IgD-negative memory B cell (primary cell): ENCODE results near the gene MAN1B1. TPM values are rescaled to one million over a fixed set of nuclear protein-coding genes. Genes with fewer than 3 reads are reported as not detected.
A peak's percentile ranks its signal among the peaks of the same experiment; 100 is the strongest.

Source experiments
- H3K27ac Mint-ChIP-seq, 3 donors: one replicate each; pipeline ENCODE4 v1.8.0; 2020 to 2022; ENCODE audit warnings: mild to moderate bottlenecking in 3 of 3, mixed read lengths in 3 of 3, moderate library complexity in 1 of 3
- H3K27me3 Mint-ChIP-seq: one replicate; pipeline ENCODE4 v1.8.0; 2021; ENCODE audit warnings: mixed read lengths
- H3K36me3 Mint-ChIP-seq: one replicate; pipeline ENCODE4 v1.8.0; 2020; ENCODE audit warnings: mild to moderate bottlenecking, mixed read lengths
- H3K4me1 Mint-ChIP-seq, 3 donors: one replicate each; pipeline ENCODE4 v1.8.0; 2020 to 2022; ENCODE audit warnings: mixed read lengths in 3 of 3, mild to moderate bottlenecking in 1 of 3
- H3K4me3 Mint-ChIP-seq, 4 donors: one replicate each; pipeline ENCODE4 v1.8.0; 2020 to 2022; ENCODE audit warnings: mild to moderate bottlenecking in 4 of 4, mixed read lengths in 4 of 4, moderate library complexity in 3 of 4
- H3K9me3 Mint-ChIP-seq, 3 donors: one replicate each; pipeline ENCODE4 v1.8.0; 2020 to 2021; ENCODE audit warnings: mixed read lengths in 3 of 3, mild to moderate bottlenecking in 1 of 3
- polyA plus RNA-seq: library from polyadenylated mRNA; unstranded; fragments of 300-500 nt; fragmentation: Illumina TruSeq; gene quantifications from one replicate; pipeline ENCODE4 v1.2.3, GENCODE V29; 2021

MAN1B1 gene
- polyA plus RNA-seq, 1 donor from 2014 or later: 27.5 TPM

GRCh38 chr9:137106662-137107250 lies 20.0 kb downstream of the MAN1B1 start:
- H3K4me1 Mint-ChIP-seq: no peaks in the 10 kb centered on the region
- H3K27ac Mint-ChIP-seq: no peak overlapping the region
- H3K4me3 Mint-ChIP-seq: no peak overlapping the region
- H3K36me3 Mint-ChIP-seq: no peaks in the 10 kb centered on the region
- H3K9me3 Mint-ChIP-seq: no peaks in the 10 kb centered on the region
- H3K27me3 Mint-ChIP-seq: no peaks in the 10 kb centered on the region

- H3K27me3 Mint-ChIP-seq: no peaks in the 10 kb centered on the region
- no peaks in the 10 kb centered on the region for H3K36me3 Mint-ChIP-seq
- no peaks in the 10 kb centered on the region for H3K9me3 Mint-ChIP-seq
- H3K4me3 Mint-ChIP-seq: no peak overlapping the region
- no peaks in the 10 kb centered on the region for H3K4me1 Mint-ChIP-seq
- H3K27ac Mint-ChIP-seq: no peak overlapping the region
These were observed 20.6 kb downstream of the MAN1B1 start for GRCh38 chr9:137107312-137107921.

- Mint-ChIP-seq H3K27me3 (no peaks in the 10 kb centered on the region), H3K4me3 (no peak overlapping the region), H3K36me3 (no peaks in the 10 kb centered on the region), H3K4me1 (no peaks in the 10 kb centered on the region), H3K27ac (no peak overlapping the region), H3K9me3 (no peaks in the 10 kb centered on the region)
These were observed 21.2 kb downstream of the MAN1B1 start for GRCh38 chr9:137107982-137108381.

DNA sequence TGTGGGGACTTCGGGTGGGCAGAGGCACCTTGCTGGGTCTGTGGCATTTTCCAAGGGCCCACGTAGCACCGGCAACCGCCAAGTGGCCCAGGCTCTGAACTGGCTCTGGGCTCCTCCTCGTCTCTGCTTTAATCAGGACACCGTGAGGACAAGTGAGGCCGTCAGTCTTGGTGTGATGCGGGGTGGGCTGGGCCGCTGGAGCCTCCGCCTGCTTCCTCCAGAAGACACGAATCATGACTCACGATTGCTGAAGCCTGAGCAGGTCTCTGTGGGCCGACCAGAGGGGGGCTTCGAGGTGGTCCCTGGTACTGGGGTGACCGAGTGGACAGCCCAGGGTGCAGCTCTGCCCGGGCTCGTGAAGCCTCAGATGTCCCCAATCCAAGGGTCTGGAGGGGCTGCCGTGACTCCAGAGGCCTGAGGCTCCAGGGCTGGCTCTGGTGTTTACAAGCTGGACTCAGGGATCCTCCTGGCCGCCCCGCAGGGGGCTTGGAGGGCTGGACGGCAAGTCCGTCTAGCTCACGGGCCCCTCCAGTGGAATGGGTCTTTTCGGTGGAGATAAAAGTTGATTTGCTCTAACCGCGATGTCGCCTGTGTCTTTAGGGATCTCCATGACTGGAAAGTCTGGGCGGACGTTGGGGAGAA lies 21.9 kb downstream of the MAN1B1 start:
- peak overlapping the region in 1 of 4 donors; percentile 50 for H3K4me3 Mint-ChIP-seq
- peak overlapping the region in 1 of 3 donors; percentile 28 for H3K27ac Mint-ChIP-seq
- H3K9me3 Mint-ChIP-seq: no peaks in the 10 kb centered on the region
- H3K27me3 Mint-ChIP-seq: no peaks in the 10 kb centered on the region
- H3K4me1 Mint-ChIP-seq: peaks cover 0 to 4% (median 4%) of the 10 kb centered on the region in 3 donors
- no peaks in the 10 kb centered on the region for H3K36me3 Mint-ChIP-seq

GRCh38 chr9:137109250-137110146 lies 22.7 kb downstream of the MAN1B1 start:
- Mint-ChIP-seq H3K27me3 (no peaks in the 10 kb centered on the region), H3K4me3 (peak overlapping the region in 1 of 4 donors; percentile 50), H3K36me3 (no peaks in the 10 kb centered on the region), H3K9me3 (no peaks in the 10 kb centered on the region), H3K4me1 (peaks cover 0 to 4% (median 4%) of the 10 kb centered on the region in 3 donors), H3K27ac (peak overlapping the region in 1 of 3 donors; percentile 28)

GRCh38 chr9:137110147-137110910 lies 23.5 kb downstream of the MAN1B1 start:
- no peaks in the 10 kb centered on the region for H3K27me3 Mint-ChIP-seq
- H3K36me3 Mint-ChIP-seq: no peaks in the 10 kb centered on the region
- H3K27ac Mint-ChIP-seq: no peak overlapping the region
- H3K4me1 Mint-ChIP-seq: peaks cover 0 to 4% (median 4%) of the 10 kb centered on the region in 3 donors
- no peak overlapping the region for H3K4me3 Mint-ChIP-seq
- H3K9me3 Mint-ChIP-seq: no peaks in the 10 kb centered on the region

DNA sequence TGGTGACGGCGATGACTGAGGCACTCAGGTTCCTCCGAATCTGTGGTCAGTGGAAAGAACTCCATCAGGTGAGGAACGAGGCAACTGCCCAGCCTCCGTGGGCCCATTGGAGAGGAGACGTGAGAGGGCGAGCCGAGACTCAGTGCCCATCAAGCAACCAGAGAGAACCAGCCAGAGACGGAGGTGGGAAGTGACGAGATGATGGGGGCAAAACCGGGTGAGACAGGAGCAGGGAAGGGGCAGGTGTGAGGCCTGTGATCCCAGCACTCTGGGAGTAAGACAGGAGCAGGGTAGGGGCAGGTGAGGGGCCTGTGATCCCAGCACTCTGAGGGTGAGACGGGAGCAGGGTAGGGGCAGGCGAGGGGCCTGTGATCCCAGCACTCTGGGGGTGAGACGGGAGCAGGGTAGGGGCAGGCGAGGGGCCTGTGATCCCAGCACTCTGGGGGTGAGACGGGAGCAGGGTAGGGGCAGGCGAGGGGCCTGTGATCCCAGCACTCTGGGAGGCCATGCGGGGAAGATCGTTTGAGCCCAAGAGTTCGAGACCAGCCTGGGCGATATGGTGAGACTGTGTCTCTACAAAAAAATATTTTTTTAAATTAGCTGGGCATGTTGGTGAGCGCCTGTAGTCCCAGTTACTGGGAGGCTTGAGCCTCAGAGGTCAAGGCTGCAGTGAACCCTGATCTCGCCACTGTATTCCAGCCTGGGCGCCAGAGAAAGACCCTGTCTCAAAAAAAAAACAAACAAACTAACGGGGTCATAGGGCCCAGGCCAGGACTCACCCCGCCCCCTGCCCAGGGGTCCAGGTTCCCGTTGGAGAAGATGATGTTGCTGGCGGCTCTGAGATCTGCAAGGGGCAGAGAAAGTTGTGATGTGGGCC lies 24.4 kb downstream of the MAN1B1 start:
- peaks cover 0 to 4% (median 4%) of the 10 kb centered on the region in 3 donors for H3K4me1 Mint-ChIP-seq
- H3K27ac Mint-ChIP-seq: no peak overlapping the region
- no peaks in the 10 kb centered on the region for H3K27me3 Mint-ChIP-seq
- H3K9me3 Mint-ChIP-seq: no peaks in the 10 kb centered on the region
- H3K36me3 Mint-ChIP-seq: no peaks in the 10 kb centered on the region
- H3K4me3 Mint-ChIP-seq: peak overlapping the region in 2 of 4 donors; percentile 8 to 26

- peaks cover 0 to 4% (median 4%) of the 10 kb centered on the region in 3 donors for H3K4me1 Mint-ChIP-seq
- no peaks in the 10 kb centered on the region for H3K9me3 Mint-ChIP-seq
- no peaks in the 10 kb centered on the region for H3K27me3 Mint-ChIP-seq
- H3K4me3 Mint-ChIP-seq: peak overlapping the region in 1 of 4 donors; percentile 26
- H3K36me3 Mint-ChIP-seq: no peaks in the 10 kb centered on the region
- peak overlapping the region in 1 of 3 donors; percentile 73 for H3K27ac Mint-ChIP-seq
These were observed 25.2 kb downstream of the MAN1B1 start for GRCh38 chr9:137111788-137112563.

- no peaks in the 10 kb centered on the region for H3K36me3 Mint-ChIP-seq
- H3K9me3 Mint-ChIP-seq: no peaks in the 10 kb centered on the region
- H3K27ac Mint-ChIP-seq: peak overlapping the region in 1 of 3 donors; percentile 53
- no peaks in the 10 kb centered on the region for H3K27me3 Mint-ChIP-seq
- peak overlapping the region; percentile 68 to 92 (median 82) for H3K4me3 Mint-ChIP-seq
- H3K4me1 Mint-ChIP-seq: peaks cover 0 to 4% (median 4%) of the 10 kb centered on the region in 3 donors
These were observed 26.0 kb downstream of the MAN1B1 start for GRCh38 chr9:137112564-137113384.

DNA sequence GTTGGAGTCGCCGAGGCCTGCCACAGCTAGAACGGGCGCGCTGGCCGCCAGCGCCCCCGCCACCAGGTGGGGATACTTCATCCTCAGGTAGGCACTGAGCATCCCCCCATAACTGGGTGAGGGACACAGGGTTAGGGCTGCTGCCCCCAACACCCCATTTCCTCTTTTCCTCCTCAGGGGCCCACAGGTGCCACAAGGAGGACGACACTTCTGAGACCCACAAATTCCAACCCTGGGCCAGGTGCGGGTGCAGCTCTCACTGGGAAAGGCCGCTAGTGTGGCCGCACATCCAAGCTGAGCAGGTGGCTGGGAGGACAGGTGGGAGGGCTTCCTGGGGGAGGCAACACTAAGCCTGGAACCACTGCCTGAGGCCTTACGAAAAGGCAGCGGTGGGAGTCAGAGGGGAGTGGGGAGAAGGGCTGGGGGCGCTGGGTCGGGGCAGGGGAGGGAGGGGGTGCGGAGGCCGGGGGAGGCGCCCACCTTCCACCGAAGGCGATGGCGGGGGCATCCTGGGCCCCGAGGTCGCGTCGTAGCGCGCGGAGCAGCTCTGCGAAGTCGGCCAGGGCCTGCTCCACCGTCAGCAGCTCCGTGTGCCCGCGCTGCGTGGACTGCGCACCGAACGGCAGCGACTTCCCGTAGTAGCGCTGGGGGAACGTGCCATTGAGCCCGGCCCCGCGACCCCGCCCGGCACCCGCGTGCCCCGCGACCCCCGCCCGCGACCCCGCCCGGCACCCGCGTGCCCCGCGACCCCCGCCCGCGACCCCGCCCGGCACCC lies 26.8 kb downstream of the MAN1B1 start:
- H3K4me3 Mint-ChIP-seq: peak overlapping the region; percentile 68 to 92 (median 82)

GRCh38 chr9:137114220-137114612 lies 27.4 kb downstream of the MAN1B1 start:
- H3K27me3 Mint-ChIP-seq: no peaks in the 10 kb centered on the region
- H3K36me3 Mint-ChIP-seq: no peaks in the 10 kb centered on the region
- H3K27ac Mint-ChIP-seq: no peak overlapping the region
- peaks cover 6 to 8% (median 8%) of the 10 kb centered on the region in 3 donors for H3K4me1 Mint-ChIP-seq
- H3K9me3 Mint-ChIP-seq: no peaks in the 10 kb centered on the region
- H3K4me3 Mint-ChIP-seq: peak overlapping the region in 3 of 4 donors; percentile 12 to 79 (median 57)

More for the DNA sequence above, 26.8 kb downstream of the MAN1B1 start:
- H3K9me3 Mint-ChIP-seq: no peaks in the 10 kb centered on the region
- no peaks in the 10 kb centered on the region for H3K27me3 Mint-ChIP-seq
- no peaks in the 10 kb centered on the region for H3K36me3 Mint-ChIP-seq
- peaks cover 0 to 4% (median 4%) of the 10 kb centered on the region in 3 donors for H3K4me1 Mint-ChIP-seq
- peak overlapping the region in 1 of 3 donors; percentile 53 for H3K27ac Mint-ChIP-seq
